Colonic mucosa (tissue), 4 donors: ENCODE measurements around the gene CAP1. TPM values are rescaled to one million over a fixed set of nuclear protein-coding genes. Genes with fewer than 3 reads are reported as not detected.

Experiments used
- DNase-seq: peaks from one replicate; pipeline ENCODE4 v3.0.0-alpha.2; 2020
- H3K27ac ChIP-seq: fragments of 200-600 bp; one replicate; pipeline ENCODE4 v1.8.0; 2021
- H3K27me3 ChIP-seq: fragments of 200-600 bp; one replicate; pipeline ENCODE4 v1.8.0; 2021
- H3K36me3 ChIP-seq: fragments of 200-600 bp; one replicate; pipeline ENCODE4 v1.8.0; 2021
- H3K4me1 ChIP-seq: fragments of 200-600 bp; one replicate; pipeline ENCODE4 v1.8.0; 2021; ENCODE audit warnings: mild to moderate bottlenecking
- H3K4me3 ChIP-seq: fragments of 200-600 bp; one replicate; pipeline ENCODE4 v1.8.0; 2021
- H3K9ac ChIP-seq, 2 donors: one replicate each; pipeline ENCODE4 v1.7.0; 2013; ENCODE audit warnings: control low read depth in 2 of 2, low read depth in 2 of 2, low read length in 2 of 2
- H3K9me3 ChIP-seq: fragments of 200-600 bp; one replicate; pipeline ENCODE4 v1.8.0; 2021
- intact Hi-C: fragments of 100-400 bp; cut with DNase I; formaldehyde crosslinking; loops from one replicate; pipeline ENCODE4 v1.14.1; 2022
- total RNA-seq, 2 donors: library from RNA; stranded (reverse); fragmentation: NEBNext Ultra II Directional in 1 of 2; extraction: Animal tissue kit (Norgen Biotek cat#: 25700) in 1 of 2; gene quantifications; one replicate each; pipeline ENCODE4 v1.2.1, GENCODE V29; 2021
- TF ChIP-seq, protein P1 (sequence below): fragments of 200-600 bp; IDR thresholded peaks from one replicate; pipeline ENCODE4 v1.8.0; 2022; ENCODE audit warnings: antibody characterized with exemption, mild to moderate bottlenecking
- donor health status: healthy.
- donor health status: DM: no; HTN: no; CAD: no.
- donor health status: DM: no; HTN: no; CAD: no.

CAP1 gene, protein sequence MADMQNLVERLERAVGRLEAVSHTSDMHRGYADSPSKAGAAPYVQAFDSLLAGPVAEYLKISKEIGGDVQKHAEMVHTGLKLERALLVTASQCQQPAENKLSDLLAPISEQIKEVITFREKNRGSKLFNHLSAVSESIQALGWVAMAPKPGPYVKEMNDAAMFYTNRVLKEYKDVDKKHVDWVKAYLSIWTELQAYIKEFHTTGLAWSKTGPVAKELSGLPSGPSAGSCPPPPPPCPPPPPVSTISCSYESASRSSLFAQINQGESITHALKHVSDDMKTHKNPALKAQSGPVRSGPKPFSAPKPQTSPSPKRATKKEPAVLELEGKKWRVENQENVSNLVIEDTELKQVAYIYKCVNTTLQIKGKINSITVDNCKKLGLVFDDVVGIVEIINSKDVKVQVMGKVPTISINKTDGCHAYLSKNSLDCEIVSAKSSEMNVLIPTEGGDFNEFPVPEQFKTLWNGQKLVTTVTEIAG
- total RNA-seq = 100 to 1,000 TPM; 500 to 548 TPM

DNA sequence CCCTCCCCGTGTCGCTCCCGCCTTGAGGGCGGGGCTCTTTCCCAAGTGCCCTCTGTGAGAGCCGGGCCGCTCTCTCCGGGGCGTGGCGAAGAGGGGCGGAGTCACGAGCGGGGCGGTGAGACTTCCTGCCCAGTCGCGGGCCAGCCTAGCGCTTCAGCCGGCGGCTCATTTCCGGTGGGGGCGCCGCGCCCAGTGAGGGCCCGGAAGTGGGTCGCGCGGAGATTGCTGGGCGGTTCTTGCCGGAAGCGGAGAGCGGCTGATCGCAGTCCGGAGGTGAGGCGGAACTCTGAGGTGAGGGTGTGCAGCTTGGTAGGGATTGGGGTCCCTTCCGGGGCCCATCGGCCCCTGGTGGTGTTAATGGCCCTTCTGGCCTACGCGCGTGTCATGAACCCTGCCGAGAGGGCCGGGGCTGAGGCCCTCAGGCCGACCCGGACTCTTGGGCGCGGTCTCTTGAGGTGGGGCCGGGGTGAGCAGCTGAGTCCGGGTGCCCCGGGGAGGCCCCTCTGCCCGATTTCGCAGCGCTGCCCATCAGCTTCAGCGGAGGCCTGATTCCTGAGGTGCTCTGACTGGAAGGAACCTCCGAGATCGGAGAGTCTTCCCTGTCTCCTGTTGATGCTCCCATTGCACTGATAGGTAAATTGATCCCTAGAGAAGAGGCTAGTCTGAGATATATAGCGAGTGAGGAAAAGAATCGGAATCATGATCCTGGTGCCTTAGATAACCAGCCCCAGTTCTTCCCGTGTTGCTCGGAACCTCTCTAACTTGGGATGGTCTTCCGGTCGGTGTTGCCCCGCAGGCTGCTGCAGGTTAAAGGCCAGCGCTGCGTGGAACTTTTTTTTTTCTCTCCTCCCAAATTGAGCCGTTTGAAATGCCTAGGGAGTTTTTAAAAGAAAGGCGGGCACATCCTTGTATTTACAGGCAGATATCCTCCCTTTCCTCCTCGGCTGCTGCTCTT, at the start of gene CAP1:
CAP1 (plus strand) TSS at position 219 of the 955 bp plus-strand sequence. CDS start 18,618 bp downstream, outside the sequence.
- H3K9me3 ChIP-seq = no peaks in the 10 kb centered on the region
- peak; percentile 100 for DNase-seq
- peak within 1 kb of the TSS; percentile 99 for H3K27ac ChIP-seq
- peak within 1 kb of the TSS; percentile 95 for H3K4me3 ChIP-seq
- H3K4me1 ChIP-seq = peaks cover 31% of the 10 kb centered on the region
- H3K9ac ChIP-seq = peak within 1 kb of the TSS; percentile 96 to 99
- no peaks in the 10 kb centered on the region for H3K27me3 ChIP-seq
- intact Hi-C loops = no loop called here
- H3K36me3 ChIP-seq = no peaks in the 10 kb centered on the region
- TF ChIP-seq, protein P1, sequence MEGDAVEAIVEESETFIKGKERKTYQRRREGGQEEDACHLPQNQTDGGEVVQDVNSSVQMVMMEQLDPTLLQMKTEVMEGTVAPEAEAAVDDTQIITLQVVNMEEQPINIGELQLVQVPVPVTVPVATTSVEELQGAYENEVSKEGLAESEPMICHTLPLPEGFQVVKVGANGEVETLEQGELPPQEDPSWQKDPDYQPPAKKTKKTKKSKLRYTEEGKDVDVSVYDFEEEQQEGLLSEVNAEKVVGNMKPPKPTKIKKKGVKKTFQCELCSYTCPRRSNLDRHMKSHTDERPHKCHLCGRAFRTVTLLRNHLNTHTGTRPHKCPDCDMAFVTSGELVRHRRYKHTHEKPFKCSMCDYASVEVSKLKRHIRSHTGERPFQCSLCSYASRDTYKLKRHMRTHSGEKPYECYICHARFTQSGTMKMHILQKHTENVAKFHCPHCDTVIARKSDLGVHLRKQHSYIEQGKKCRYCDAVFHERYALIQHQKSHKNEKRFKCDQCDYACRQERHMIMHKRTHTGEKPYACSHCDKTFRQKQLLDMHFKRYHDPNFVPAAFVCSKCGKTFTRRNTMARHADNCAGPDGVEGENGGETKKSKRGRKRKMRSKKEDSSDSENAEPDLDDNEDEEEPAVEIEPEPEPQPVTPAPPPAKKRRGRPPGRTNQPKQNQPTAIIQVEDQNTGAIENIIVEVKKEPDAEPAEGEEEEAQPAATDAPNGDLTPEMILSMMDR = no peak

DNA sequence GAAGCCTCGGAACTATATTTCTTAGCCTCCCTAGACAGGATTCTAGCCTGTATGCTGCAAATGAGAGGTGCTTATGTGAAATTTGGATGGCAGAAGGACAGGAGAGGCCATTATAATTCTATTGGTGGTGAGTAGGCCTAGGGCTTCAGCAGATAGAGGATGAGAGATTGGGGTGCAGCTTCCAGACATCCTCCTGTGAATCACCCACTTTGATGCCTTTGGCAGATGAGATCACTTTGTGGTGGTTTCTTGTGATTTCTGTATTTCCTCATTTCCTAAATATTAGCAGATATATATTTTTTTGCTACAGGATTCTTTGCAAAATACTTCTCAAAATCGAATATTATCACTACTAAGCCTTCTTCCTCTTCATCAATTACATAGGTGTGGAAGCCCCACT, 48.3 kb upstream of the CAP1 start:
- H3K27me3 ChIP-seq = no peaks in the 10 kb centered on the region
- H3K9me3 ChIP-seq = no peaks in the 10 kb centered on the region
- intact Hi-C loops = no loop called here
- no peak overlapping the region for H3K27ac ChIP-seq
- no peaks in the 10 kb centered on the region for H3K4me1 ChIP-seq
- no peak overlapping the region for H3K9ac ChIP-seq
- TF ChIP-seq, protein P1 = no peak
- no peak for DNase-seq
- no peak overlapping the region for H3K4me3 ChIP-seq
- no peaks in the 10 kb centered on the region for H3K36me3 ChIP-seq

DNA sequence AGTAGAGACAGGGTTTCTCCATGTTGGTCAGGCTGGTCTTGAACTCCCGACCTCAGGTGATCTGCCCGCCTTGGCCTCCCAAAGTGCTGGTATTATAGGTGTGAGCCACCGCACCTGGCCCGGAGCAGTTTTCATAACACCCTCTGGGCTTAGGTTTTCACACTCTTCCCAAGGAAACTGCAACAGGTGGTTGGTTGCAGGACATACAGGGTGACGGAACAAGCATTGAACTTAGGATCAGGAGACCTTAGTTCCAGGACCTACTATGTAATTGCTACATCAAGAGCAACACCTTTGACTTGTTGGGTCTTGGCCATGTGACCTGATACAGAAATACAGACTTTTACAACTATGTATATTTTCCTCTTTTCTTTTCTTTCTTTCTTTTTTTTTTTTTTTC, 47.6 kb upstream of the CAP1 start:
- Histone ChIP-seq H3K27me3 (no peaks in the 10 kb centered on the region), H3K4me1 (no peaks in the 10 kb centered on the region), H3K36me3 (no peaks in the 10 kb centered on the region), H3K4me3 (no peak overlapping the region), H3K9ac (no peak overlapping the region), H3K9me3 (no peaks in the 10 kb centered on the region), H3K27ac (no peak overlapping the region)
- TF ChIP-seq, protein P1 = no peak
- intact Hi-C loops = no loop called here
- DNase-seq = no peak

DNA sequence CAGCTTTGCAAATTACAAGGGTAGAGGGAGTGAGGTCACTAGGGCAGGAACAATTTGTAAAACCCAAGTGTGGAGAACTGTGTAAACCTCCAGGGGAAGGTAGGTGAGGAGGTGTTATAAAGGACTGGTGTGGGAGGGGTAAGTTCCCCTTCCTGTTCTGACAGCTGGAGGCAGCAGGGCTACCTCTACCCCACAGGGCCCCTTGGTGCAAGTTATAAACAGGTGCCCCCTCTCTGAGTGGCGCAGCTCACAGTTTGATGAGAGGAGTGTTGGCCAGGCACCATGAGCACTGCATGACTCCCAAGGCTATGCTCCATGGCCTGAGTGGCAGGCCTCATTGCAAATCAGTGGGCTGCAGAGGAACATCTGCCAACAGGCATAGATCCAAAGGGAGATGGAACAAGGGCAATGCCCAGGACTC, 44.5 kb upstream of the CAP1 start:
- H3K9me3 ChIP-seq = no peaks in the 10 kb centered on the region
- no peaks in the 10 kb centered on the region for H3K4me1 ChIP-seq
- no peaks in the 10 kb centered on the region for H3K36me3 ChIP-seq
- no peak overlapping the region for H3K4me3 ChIP-seq
- TF ChIP-seq, protein P1 = no peak
- H3K27ac ChIP-seq = no peak overlapping the region
- DNase-seq = no peak
- intact Hi-C loops = no loop called here
- H3K9ac ChIP-seq = no peak overlapping the region
- H3K27me3 ChIP-seq = no peaks in the 10 kb centered on the region

DNA sequence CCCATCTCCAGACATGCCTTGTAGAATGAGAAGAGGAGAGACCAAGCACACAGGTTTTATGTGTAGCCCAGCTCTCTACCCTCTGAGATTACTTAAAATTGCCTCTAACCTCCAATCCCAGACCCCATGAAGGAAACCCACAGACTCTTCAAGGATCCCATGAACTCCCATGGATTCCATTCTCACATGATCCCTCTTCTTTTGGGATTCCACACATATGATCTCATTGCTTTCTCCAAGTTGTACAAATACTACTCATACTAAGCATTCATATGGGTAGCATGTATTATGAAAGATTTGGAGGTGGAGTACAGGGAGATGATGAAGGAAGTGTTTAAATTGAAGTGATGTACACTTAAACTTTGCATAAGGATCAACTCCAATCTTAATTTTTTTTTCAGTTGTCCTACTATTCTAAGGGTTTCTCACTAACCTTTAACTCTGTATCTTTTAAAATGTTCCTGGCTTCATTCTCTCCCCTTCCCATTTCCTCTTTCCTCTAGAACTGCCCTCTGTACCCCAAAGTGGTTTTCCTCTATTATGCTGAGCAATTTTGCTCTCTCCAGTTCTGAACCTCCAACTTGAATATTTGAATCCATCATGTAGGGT, 44.0 kb upstream of the CAP1 start:
- TF ChIP-seq, protein P1 = no peak
- H3K9me3 ChIP-seq = no peaks in the 10 kb centered on the region
- H3K27ac ChIP-seq = no peak overlapping the region
- H3K9ac ChIP-seq = no peak overlapping the region
- intact Hi-C loops = no loop called here
- no peaks in the 10 kb centered on the region for H3K4me1 ChIP-seq
- H3K27me3 ChIP-seq = no peaks in the 10 kb centered on the region
- no peak for DNase-seq
- no peak overlapping the region for H3K4me3 ChIP-seq
- no peaks in the 10 kb centered on the region for H3K36me3 ChIP-seq
